GM21786 (cell line): Measurements from ENCODE around the gene FAM43B.

Experiments used
- ATAC-seq: cut with Tn5 transposase; IDR thresholded peaks from one replicate; pipeline ENCODE4 v1.9.1; 2021; ENCODE audit not compliant: unreplicated experiment

The FAM43B gene

DNA sequence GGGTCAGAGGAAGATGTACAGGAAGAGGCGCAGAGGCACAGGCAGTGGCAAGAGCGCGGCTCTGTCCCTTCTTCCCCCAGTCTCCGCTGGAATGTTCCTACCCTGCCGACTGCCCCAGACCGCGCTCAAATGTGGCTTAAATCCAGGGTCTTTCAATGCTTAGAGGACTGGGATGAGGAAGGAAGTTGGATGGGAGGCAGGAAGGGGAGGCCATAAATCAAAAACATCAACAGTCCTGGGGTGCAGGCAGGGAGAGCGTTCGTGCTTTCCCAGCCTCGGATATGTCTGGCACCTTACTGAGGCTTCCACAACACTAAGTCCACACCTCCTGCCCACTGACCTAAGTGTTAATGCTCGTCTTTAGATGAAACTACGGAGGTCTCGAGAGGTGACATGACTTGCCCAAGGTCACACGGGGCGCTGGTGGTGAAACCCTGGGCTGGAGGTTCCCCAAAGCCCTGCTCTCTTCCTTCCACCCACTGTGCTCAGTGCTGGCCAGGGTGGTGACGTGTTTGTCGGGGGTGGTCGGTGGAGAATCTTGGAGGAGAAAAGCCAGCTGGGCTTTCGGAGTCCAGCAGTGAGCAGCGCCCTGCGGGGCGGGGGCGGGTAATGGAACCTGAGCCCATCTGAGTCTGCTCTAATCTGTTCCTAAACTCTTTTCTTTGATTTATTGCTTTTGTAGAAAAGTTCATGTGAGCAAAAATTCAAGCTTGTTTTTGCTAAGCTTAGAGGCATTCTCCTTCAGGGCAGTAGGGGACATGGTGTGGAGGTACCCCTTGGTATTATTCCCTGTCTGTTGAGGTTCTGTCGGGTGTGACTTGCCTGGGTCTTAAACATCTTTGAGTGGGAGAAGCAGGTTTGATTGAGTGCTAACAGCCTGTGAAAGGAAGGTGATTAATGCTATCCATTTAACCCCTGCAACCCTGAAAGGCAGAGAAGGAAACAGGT is 37.2 kb downstream of the FAM43B start:
- no peak for ATAC-seq

DNA sequence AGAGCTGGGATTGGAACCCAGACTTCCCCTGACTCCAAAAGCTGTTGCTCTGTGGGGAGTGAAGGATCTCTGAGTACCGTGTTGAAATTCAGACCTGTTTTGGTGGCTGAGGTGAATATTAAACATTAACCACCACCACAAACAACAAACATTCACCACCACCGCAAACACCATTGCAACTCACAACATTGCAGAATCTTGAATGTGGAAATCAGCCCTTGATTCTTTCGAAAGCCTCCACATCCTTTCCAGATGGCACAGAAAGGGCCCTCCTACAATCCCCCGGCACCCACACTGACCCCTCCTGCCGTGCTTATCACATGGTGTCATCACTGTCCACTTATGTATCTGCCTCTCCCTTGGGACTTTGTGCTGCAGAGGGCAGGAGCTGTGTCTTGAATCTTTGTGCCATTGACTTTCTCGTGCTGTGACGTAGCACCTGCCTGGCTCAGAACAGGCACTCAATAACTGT is 38.0 kb downstream of the FAM43B start:
- no peak for ATAC-seq

DNA sequence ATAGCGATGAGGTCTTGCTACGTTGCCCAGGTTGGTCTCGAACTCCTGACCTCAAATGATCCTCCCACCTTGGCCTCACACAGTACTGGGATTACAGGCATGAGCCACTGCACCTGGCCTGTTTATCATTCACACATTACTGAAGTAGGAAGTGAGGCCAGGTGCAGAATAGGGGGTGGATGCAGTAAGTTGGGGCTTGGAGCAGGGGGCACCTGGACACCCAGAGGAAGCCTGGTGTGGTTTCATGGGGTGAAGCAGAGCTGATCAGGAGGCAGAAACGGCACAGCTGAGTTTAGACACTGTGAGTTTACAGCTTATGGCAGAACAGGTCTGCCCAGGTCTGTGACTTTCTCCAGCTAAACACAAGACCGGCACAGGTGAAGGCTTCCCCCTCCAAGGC is 41.4 kb downstream of the FAM43B start:
- no peak for ATAC-seq

DNA sequence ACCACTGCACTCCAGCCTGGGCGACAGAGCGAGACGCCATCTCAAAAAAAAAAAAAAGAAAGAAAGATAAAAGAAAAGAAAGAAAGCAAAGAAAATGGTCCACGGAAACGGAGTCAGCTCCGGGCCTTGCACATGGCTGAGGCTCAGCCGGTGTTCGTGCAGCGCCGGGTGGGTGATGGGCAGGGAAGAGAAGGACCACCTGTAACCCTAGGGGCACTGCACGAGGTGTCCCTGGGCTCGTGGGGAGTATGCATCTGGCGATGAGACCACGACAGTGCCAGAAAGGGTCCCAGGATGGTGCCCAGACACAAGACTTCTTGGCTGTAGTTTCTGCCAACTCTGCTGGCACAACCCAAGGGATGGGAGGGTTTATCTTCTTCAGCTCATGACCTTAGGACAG is 42.4 kb downstream of the FAM43B start:
- ATAC-seq: no peak

DNA sequence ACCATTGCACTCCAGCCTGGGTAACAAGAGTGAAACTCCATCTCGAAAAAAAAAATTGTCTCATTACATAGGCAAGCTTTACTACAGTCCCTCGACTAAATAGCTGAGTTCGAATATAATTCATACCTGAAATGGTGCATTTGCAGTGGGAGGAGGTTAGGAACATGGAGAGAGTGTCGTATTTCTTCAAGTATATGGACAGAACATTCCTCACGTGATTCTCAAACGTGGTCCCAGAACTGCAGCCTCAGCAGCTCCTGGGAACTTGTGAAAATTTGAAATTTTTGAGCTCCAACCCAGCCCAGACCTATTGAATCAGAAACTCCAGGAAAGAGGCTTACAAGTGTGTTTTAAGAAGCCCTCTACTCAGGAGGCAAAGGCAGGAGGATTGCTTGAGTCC is 43.7 kb downstream of the FAM43B start:
- no peak for ATAC-seq

DNA sequence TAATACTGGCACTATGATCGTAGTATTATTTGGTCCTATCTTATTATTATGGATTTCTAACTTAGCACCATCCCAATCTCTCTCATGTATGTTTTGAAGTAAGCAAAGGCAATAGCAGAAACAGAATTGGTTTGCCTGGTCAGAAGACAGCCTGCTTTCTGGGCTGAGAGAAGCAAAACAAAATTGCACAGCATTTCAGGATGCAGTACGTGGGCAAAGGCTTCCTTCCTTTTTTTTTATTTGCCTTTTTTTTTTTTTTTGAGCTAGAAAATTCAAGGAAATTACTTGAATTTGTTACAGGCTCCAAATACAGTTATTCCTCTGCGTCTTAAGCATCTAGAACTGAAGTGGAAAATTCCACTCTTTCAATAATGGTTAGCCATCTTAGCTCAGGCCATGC is 45.3 kb downstream of the FAM43B start:
- no peak for ATAC-seq

DNA sequence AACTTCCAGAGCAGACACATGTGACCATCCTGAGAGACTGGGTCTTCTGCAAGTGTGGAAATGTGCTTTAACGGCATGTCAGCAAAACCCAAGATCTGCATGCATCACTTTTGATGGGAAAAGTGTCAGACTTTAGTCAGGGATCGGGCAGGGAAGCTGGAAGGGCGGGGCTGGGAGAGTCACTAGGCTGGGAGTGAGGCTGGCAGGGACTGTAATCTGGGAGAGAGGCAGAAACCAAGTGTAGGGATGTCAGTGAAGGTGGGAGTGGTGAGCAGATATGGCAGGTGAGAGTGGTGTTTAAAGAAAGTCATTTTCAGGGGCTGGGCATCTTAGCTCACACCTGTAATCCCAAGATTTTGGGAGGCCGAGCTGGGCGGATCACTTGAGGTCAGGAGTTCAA is 47.8 kb downstream of the FAM43B start:
- no peak for ATAC-seq

DNA sequence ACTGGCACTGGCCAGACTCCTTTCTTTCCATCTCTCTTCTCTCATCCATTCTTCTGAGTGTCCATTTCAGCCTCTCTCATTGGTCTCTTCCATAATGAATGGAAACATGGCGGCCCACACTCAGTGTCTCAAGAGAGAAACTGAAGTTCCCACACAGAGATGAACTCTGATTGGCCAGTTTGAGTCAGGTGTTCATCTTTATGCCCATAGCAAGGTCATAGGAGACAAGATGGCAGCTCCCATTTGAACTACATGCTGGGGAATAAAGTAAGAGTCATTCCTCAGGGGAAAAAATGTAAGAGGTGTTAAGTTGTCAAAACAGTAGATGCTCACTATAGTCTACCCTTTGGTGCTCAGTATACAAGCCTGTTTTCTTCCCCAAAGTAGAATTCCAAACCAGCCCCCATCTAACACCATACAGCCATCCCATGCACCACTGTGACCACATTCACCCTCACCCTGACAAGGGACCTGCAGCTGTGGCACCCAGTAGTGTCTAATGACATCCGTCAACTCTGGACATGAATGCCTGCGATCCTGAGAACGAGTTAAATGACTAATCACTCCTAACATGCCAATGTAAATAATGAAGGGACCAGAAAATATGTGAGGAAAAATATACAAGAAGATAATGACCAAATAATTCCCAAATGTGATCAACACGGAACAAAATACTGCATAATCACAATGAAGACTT is 48.9 kb downstream of the FAM43B start:
- ATAC-seq: no peak

DNA sequence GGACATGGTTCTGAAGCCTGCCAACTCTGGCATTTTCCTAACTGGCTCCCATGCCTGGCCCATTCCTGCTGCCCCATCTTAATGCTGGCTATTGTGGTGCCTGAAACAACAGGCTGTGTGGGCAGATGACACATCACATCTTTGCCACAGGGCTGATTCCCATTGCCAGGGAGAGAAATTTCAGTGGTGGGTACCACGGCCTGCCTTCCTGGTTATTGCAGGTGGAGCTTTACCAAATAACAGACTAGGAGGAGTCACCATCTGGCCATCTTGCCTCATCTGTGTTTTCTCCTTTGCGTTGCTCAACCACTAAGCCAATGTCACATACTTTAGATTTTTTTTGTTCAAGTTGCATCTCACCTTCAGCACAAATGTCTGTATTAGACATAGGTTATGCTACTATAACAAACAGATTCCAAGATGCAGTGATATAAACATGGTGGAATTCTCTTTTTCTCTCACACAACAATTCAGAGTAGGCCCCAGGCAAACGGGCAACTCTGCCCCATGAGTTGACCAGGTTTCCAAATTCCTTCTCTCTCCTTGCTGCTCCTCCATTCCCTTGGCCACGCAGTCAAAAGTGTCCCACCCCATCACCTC is 50.6 kb downstream of the FAM43B start:
- ATAC-seq: no peak

DNA sequence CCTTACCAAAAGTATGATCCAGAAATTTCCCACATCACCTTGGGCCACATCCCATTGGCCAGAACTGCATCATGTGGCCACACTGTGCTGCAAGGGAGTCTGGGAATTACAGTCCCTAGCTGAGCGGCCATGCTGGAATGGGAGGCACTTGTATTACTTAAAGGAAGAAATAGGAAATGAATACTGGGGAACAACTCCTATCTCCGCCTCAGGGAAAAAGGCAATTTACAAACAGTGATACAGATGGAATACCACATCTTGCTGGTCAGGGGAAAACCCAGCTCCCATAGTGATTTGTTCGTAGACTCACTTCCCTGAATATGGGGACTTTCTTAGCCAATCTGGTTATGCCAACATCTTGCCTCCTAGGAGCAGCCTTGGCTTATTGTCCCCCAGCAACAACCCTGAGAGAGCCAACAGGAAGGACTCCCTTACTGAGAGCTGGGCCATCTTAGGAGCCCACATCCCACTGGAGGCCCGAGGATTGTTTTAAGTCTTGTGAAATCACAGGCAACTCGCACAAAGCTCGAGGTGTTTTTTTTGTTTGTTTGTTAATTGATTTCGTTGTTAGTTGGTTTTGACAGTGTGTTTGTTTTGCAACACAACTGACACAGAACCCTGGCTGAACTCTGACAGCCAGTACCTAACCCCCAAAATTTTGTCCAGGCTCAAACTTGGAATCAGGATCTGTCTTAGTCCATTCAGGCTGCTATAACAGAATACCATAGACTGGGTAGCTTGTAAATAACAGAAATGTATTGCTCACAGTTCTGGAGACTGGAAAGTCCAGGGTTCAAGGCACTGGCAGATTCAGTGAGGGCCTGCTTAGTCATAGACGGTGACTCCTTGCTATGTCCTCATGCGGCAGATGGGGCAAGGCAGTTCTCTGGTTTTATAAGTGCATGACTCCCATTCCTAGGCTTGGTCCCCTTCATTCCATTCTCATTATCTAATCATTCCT is 51.4 kb downstream of the FAM43B start:
- no peak for ATAC-seq
